AG10803 (cell line): ENCODE data around the gene NUDT16L1.
"Not testable (repeated sequence)": the region's sequence is repeated elsewhere in the genome, so short reads cannot be mapped to it uniquely, and the experiment has no call there.

Source experiments
- DNase-seq: peaks from one replicate; pipeline ENCODE4 v3.0.0; 2010; ENCODE audit warnings: low read depth
- H3K4me3 ChIP-seq: 2 replicates; pipeline ENCODE4 v1.5.1; 2011; ENCODE audit warnings: mild to moderate bottlenecking, low read length, control low read depth
- CTCF ChIP-seq: conservative IDR thresholded peaks from 2 replicates; pipeline ENCODE4 v1.5.1; 2011; ENCODE audit warnings: mild to moderate bottlenecking, low read length, control low read depth, inconsistent platforms

Gene NUDT16L1

GRCh38 chr16:4736546-4736945, 43.2 kb downstream of the NUDT16L1 start:
- TF ChIP-seq CTCF: no peak
- H3K4me3 ChIP-seq: no peak overlapping the region

GRCh38 chr16:4737545-4737944, 44.2 kb downstream of the NUDT16L1 start:
- no peak overlapping the region for H3K4me3 ChIP-seq
- no peak for DNase-seq
- no peak for TF ChIP-seq CTCF

More at GRCh38 chr16:4736546-4736945, 43.2 kb downstream of the NUDT16L1 start:
- no peak for DNase-seq

GRCh38 chr16:4738370-4738769, 45.0 kb downstream of the NUDT16L1 start:
- not testable (repeated sequence) for H3K4me3 ChIP-seq, DNase-seq

GRCh38 chr16:4743226-4743878, 50.0 kb downstream of the NUDT16L1 start:
- no peak for DNase-seq
- no peak for TF ChIP-seq CTCF
- H3K4me3 ChIP-seq: peak overlapping the region; percentile 5; the same call in 1 of the 2 replicates

- no peak overlapping the region for H3K4me3 ChIP-seq
- no peak for DNase-seq
- TF ChIP-seq CTCF: no peak
These were observed 51.4 kb downstream of the NUDT16L1 start for GRCh38 chr16:4744555-4745273.

GRCh38 chr16:4745274-4745569, 51.9 kb downstream of the NUDT16L1 start:
- H3K4me3 ChIP-seq: no peak overlapping the region
- no peak for TF ChIP-seq CTCF
- no peak for DNase-seq
